Middle frontal gyrus (tissue), 1 donor: ENCODE data around the gene EIF2AK3.

ENCODE experiments used
- DNase-seq: peaks from one replicate; pipeline ENCODE4 v3.0.0-alpha.2; 2015; ENCODE audit warnings: low spot score; ENCODE audit errors: extremely low spot score

EIF2AK3 gene

DNA sequence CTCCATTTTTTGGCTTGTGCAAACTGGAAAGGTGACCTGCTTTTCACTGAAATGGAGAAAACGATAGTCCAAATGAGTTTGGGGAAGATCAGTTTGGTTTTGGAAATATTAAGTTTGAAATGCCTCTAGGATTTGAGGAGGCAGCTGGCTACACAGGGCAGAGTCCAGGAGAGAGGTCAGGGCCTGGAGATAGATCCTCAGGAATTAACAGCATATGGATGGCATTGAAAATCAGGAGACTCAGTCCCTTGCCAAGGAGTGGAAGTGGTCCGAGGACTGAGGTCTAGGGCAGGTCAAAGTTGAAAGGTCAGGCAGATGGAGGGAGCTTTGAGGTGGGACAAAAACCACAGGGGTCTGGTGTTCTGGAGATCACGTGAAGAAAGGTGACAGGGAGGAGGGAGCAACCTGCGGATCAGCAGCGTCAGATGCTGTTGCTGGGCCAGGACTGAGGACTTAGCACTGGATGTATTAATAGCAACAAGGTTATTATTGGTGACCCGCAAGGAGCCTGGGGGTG is 83.7 kb downstream of the EIF2AK3 start:
- no peak for DNase-seq

DNA sequence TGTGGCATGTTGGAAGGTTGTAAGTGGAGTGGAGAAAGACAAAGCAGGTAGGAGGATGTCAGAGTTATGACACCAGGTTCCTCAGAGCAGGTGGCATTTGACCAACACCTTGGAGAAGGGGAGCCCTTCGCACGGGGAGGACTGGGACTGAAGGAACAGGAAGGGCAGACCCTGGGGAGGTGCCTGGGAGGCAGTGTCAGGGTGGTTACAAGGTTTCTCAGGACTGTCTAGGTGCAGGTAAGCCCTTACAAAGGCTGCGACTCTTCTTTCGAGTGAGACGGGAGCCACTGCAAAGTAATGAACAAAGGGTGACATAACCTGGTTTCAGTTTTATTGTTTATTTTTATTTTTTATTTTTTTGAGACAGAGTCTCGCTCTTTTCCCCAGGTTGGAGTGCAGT is 84.6 kb downstream of the EIF2AK3 start:
- DNase-seq: no peak

DNA sequence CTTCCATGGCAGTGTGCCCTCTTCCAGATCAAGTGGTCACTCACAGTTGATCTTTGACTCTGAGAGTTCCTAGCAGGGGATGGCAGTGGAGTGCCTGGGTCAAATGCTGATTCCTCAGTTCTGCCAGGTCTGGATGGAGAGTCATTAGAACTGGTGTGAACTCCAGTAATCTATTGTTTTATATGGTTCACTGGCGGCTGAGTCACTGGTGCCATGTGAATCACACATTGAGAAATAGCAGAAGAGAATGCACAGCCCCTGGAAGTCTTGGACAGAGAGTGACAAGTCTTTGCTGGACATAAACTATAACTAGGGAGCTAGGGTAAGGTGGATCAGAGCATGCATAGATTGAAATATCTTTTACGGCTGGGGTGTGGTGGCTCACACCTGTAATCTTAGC is 86.9 kb downstream of the EIF2AK3 start:
- no peak for DNase-seq

DNA sequence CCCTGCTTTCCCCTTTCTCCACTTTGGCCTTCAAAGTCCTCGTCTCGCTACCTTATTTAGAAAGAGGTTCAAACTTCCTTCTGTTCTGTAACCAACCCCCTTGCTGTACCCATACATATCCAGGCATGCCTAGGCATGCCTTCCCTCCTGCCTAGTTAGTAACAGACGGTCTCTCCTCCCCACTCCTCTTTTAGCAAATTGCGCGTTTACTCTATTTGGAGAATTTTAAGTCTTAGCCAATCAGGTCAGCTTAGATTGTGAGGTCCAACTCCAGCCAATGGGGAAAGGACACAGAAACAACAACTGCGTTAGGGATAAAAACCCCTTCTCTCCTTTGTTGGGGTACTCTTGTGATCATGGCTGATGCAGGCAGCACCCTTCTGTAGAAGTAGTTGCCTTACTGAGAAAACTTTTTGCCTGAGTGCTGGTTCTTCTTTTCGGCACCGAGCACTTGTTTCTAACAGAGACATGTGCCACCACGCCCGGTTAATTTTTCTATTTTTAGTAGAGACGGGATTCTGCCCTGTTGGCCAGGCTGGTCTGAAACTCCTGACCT is 88.8 kb downstream of the EIF2AK3 start:
- no peak for DNase-seq

DNA sequence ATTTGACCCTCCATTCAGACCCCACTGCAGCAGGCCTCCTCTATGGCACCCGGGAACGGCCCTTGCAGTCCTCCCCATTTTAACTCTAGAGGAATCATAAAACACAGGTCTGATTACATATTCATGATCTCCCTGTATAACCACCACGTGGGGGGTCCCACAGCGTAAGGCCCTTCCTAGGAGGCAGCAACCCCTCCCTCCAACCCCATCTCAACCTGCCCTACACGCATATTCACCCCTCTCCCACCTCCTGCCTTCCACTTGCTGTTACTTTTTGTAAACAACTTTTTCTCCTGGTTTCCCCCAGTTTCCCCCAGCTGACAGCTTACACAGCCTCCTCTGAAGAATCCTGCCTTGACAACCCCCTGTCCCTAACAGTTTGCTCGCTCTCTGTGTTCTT is 89.6 kb downstream of the EIF2AK3 start:
- DNase-seq: no peak

DNA sequence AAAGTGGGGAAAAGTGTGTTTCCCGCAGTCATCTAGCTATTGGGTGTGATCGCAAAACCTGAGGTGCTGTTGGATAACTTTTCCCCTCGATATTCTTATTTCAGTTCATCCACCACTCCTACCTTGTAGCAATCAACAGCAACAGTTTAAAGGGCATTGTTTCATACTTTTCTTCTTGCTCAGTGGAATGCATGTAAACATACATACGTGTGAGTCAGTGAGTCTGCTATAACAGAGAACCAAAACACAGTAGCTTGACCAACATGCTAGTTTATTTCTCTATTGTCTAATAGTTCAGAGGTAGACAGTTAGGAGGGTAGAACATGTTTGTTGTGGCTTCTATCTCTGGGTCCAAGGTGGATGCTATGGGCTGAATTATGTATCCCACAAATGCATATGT is 97.2 kb downstream of the EIF2AK3 start:
- no peak for DNase-seq

DNA sequence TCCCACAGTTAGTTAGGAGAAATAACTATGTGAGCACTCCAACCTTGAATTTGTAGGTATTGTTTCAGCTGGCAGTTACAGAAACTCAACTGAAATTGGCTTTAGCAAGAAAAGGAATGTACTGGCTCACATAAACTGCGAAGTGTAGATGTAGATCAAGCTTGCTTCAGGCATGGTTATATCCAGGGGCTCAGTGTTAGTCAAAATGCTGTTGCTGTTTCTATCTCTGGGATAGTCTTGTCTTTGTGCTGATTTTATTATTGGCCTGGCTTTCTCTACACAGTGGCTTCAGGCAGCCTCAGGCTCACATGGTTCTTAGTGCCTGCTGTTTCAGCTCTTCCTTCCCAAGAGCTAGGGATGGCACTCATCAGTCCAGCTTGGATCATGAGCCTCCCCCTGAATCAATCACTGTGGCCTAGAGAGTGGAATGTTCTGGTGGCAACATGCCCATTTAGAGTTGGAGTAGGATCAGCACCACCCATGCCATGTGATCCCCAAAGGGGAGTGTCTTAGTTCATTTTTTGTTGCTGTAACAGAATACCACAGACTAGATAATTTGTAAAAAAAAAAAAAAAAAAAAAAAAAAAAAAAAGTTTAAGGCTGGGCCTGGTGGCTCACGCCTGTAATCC is 105.7 kb downstream of the EIF2AK3 start:
- no peak for DNase-seq

DNA sequence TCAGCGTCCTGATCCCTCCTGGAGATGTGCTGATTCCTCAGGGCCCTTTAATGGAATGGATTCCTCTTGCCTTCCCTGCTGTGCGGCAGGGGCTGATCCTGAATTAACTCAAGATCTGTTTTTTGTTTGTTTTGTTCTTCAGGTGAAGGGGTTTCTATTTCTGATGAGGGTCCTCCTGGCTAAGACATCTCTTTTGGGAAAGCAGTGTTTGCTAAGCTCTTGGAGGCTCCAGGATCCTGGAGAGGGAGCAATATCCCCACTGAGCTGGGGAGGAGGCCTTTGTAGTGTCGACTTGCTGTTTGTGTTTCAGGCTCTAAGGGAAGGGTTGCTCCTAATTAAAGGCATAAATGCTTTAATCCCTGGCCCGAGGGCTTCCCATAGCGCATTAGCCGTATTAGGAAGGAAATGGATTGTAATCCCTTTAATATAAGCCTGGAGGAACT is 109.5 kb downstream of the EIF2AK3 start:
- no peak for DNase-seq
